K562 (cell line): ENCODE measurements around the gene CCDC171. TPM values are rescaled to one million over a fixed set of nuclear protein-coding genes. Genes with fewer than 3 reads are reported as not detected.
"Not testable (repeated sequence)": the region's sequence is repeated elsewhere in the genome, so short reads cannot be mapped to it uniquely, and the experiment has no call there.

Source experiments
- ATAC-seq: fragments of 200-7000 bp; cut with Tn5 transposase; 3 replicates; pipeline ENCODE4 v1.9.1; 2020; ENCODE audit warnings: moderate library complexity
- BruUV-seq: library from RNA; stranded (reverse); fragments of 400-500 nt; replicated peaks from 2 replicates; lab custom pipeline; 2021; lab: Mats Ljungman, UMichigan
- CTCF ChIA-PET: fragments of 300-600 bp; formaldehyde crosslinking; extraction: SDS; loops from one replicate; lab custom pipeline; 2021; ENCODE audit warnings: low intra/inter-chr PET ratio; lab: Yijun Ruan, JAX
- POLR2A ChIA-PET: fragments of 300-600, 350-650 bp; sonication (Branson Sonifier 250); formaldehyde crosslinking; extraction: SDS; loops from one replicate; lab custom pipeline; 2021; ENCODE audit warnings: antibody characterized with exemption, inconsistent platforms; lab: Yijun Ruan, JAX
- DNase-seq, 4 experiments: peaks; one replicate each; pipeline versions ENCODE4 v3.0.0 to v3.0.0-alpha.2; 2011 to 2018; ENCODE audit warnings: low spot score in 3 of 4, mixed read lengths in 3 of 4; ENCODE audit errors: extremely low read depth in 1 of 4
- FAIRE-seq: peaks from 2 replicates; lab custom pipeline; 2011; peaks lifted over from hg19 to GRCh38; lab: Jason Lieb, UNC
- H2AFZ ChIP-seq: 2 replicates; pipeline ENCODE4 v1.6.0; 2011; ENCODE audit warnings: low read depth, low read length, control low read depth, inconsistent platforms
- H3K27ac ChIP-seq: fragments of 200-600 bp; 3 replicates; pipeline ENCODE4 v1.8.0; 2011; ENCODE audit warnings: low read depth, mild to moderate bottlenecking, control low read depth, inconsistent platforms, low read length, moderate library complexity, mixed read lengths; ENCODE audit errors: extremely low read depth
- H3K27me3 ChIP-seq, 2 experiments: fragments of 300-600 bp in 1 of 2; 2 replicates in 1 of 2; 3 replicates in 1 of 2; pipeline versions ENCODE4 v1.6.0 to v1.8.0; 2011; ENCODE audit warnings: inconsistent platforms in 2 of 2, low read length in 2 of 2, mild to moderate bottlenecking in 1 of 2, mixed read lengths in 1 of 2, moderate library complexity in 1 of 2; ENCODE audit not compliant: control insufficient read depth in 2 of 2, insufficient read depth in 2 of 2
- H3K36me3 ChIP-seq: fragments of 300-600 bp; 3 replicates; pipeline ENCODE4 v1.8.0; 2011; ENCODE audit warnings: mild to moderate bottlenecking, low read length, inconsistent platforms; ENCODE audit not compliant: control insufficient read depth, insufficient read depth
- H3K4me1 ChIP-seq, 2 experiments: fragments of 200-600 bp in 1 of 2; replicated peaks in 1 of 2; 2 replicates in 1 of 2; 3 replicates in 1 of 2; pipeline versions ENCODE4 v1.5.1 to v1.8.0; 2011; ENCODE audit warnings: inconsistent platforms in 2 of 2, low read length in 2 of 2, mild to moderate bottlenecking in 1 of 2, mixed read lengths in 1 of 2, moderate library complexity in 1 of 2; ENCODE audit not compliant: control insufficient read depth in 2 of 2, insufficient read depth in 2 of 2
- H3K4me2 ChIP-seq: 2 replicates; pipeline ENCODE4 v1.6.1; 2011; ENCODE audit warnings: low read length, control low read depth, inconsistent platforms, mixed read lengths; ENCODE audit not compliant: insufficient read depth
- H3K4me3 ChIP-seq: fragments of 200-600 bp; sonication (generic), shearing (Covaris generic); 2 replicates; pipeline ENCODE4 v1.5.1; 2016; ENCODE audit warnings: control low read depth, inconsistent platforms
- H3K79me2 ChIP-seq: fragments of 200-600 bp; 3 replicates; pipeline ENCODE4 v1.8.0; 2011; ENCODE audit warnings: low read length, inconsistent platforms; ENCODE audit not compliant: control insufficient read depth, insufficient read depth
- H3K9ac ChIP-seq, 2 experiments: 2 replicates each; pipeline versions ENCODE4 v1.6.0 to v1.6.1; 2011; ENCODE audit warnings: low read depth in 2 of 2, low read length in 2 of 2, control low read depth in 1 of 2, inconsistent platforms in 1 of 2, mild to moderate bottlenecking in 1 of 2, mixed read lengths in 1 of 2; ENCODE audit not compliant: insufficient read depth in 1 of 2
- H3K9me1 ChIP-seq: one replicate; pipeline ENCODE4 v1.6.0; 2011; ENCODE audit warnings: inconsistent platforms, mild to moderate bottlenecking, low read length, moderate library complexity; ENCODE audit not compliant: control insufficient read depth, insufficient read depth
- H3K9me3 ChIP-seq: replicated peaks from 2 replicates; pipeline ENCODE4 v1.5.1; 2011; ENCODE audit warnings: low read depth, low read length, inconsistent platforms; ENCODE audit not compliant: control insufficient read depth, insufficient read depth
- H4K20me1 ChIP-seq: replicated peaks from 2 replicates; pipeline ENCODE4 v1.6.1; 2011; ENCODE audit warnings: low read length, inconsistent platforms, mixed read lengths; ENCODE audit not compliant: control insufficient read depth, insufficient read depth
- C11orf30 ChIP-seq: fragments of 450-650 bp; IDR thresholded peaks from 2 replicates; pipeline ENCODE4 v1.6.1; 2016; ENCODE audit warnings: low read depth, mild to moderate bottlenecking
- CBFA2T3 ChIP-seq: fragments of 450-650 bp; IDR thresholded peaks from 2 replicates; pipeline ENCODE4 v1.6.1; 2017
- CREB1 ChIP-seq, 2 experiments: sonication (generic) in 1 of 2; formaldehyde crosslinking in 1 of 2; IDR thresholded peaks; 2 replicates each; pipeline versions ENCODE4 v1.6.1 to v1.8.0; 2012 to 2022; ENCODE audit warnings: inconsistent platforms in 1 of 2, mild to moderate bottlenecking in 1 of 2, missing genetic modification reagents in 1 of 2, moderate library complexity in 1 of 2
- CSDE1 ChIP-seq, 2 experiments: fragments of 450-650 bp; IDR thresholded peaks; 2 replicates each; pipeline ENCODE4 v1.6.1; 2016; ENCODE audit warnings: mild to moderate bottlenecking in 1 of 2
- NONO ChIP-seq, 2 experiments: fragments of 200-400 bp in 1 of 2; fragments of 450-650 bp in 1 of 2; formaldehyde crosslinking in 1 of 2; IDR thresholded peaks; 2 replicates each; pipeline ENCODE4 v1.6.1; 2017; ENCODE audit warnings: low read depth in 2 of 2, mild to moderate bottlenecking in 2 of 2, moderate library complexity in 2 of 2, low read length in 1 of 2
- PCBP2 ChIP-seq: fragments of 200-400 bp; formaldehyde crosslinking; IDR thresholded peaks from 2 replicates; pipeline ENCODE4 v1.6.1; 2018; ENCODE audit warnings: low read length, low read depth, mild to moderate bottlenecking, moderate library complexity; ENCODE audit not compliant: poor library complexity, severe bottlenecking
- SRF ChIP-seq, 2 experiments: fragments of 250-450, 450-650 bp in 1 of 2; sonication (Bioruptor Pico) in 1 of 2; sonication (generic) in 1 of 2; formaldehyde crosslinking; IDR thresholded peaks; 2 replicates each; pipeline versions ENCODE4 v1.5.0 to v1.5.1; 2020 to 2022; ENCODE audit warnings: mild to moderate bottlenecking in 1 of 2, missing genetic modification reagents in 1 of 2
- SRSF9 ChIP-seq: fragments of 200-400 bp; formaldehyde crosslinking; IDR thresholded peaks from 2 replicates; pipeline ENCODE4 v1.6.1; 2017; ENCODE audit warnings: low read depth, low read length, borderline replicate concordance
- ZFP36 ChIP-seq: fragments of 150-350 bp; IDR thresholded peaks from 2 replicates; pipeline ENCODE4 v1.6.1; 2018; ENCODE audit warnings: low read length, low read depth; ENCODE audit not compliant: partially characterized antibody
- ZNF143 ChIP-seq: sonication (generic); formaldehyde crosslinking; IDR thresholded peaks from 2 replicates; pipeline ENCODE4 v1.9.0; 2022; ENCODE audit warnings: mild to moderate bottlenecking, missing genetic modification reagents
- ZNF561 ChIP-seq: fragments of 450-650 bp; formaldehyde crosslinking; conservative IDR thresholded peaks from 2 replicates; pipeline ENCODE4 v1.4.0; 2020; ENCODE audit warnings: mild to moderate bottlenecking, moderate library complexity
- ZSCAN32 ChIP-seq: fragments of 450-650 bp; formaldehyde crosslinking; IDR thresholded peaks from 2 replicates; pipeline ENCODE4 v1.4.0; 2020; ENCODE audit warnings: mild to moderate bottlenecking, moderate library complexity
- WGBS: fragments of 100-300 bp; shearing (Covaris generic); methylation state at CpG from one replicate; pipeline ENCODE4 v1.1.6; 2016; ENCODE audit warnings: low coverage, mixed read lengths; ENCODE audit not compliant: insufficient coverage; ENCODE audit errors: missing lambda C conversion rate; 5-methylcytosine and 5-hydroxymethylcytosine counted together
- in situ Hi-C: fragments of 300-500 bp; cut with MboI; formaldehyde crosslinking; loops from 4 replicates; pipeline ENCODE4 v1.15.0; 2018; ENCODE audit warnings: inconsistent platforms, mixed read lengths
- intact Hi-C: fragments of 100-400 bp; cut with micrococcal nuclease; formaldehyde crosslinking; loops from 2 replicates; pipeline ENCODE4 v1.14.2; 2022
- polyA plus RNA-seq, 8 experiments: library from polyadenylated mRNA; depleted of rRNA in 4 of 8; stranded (reverse) in 5 of 8; unstranded in 3 of 8; fragments of >200 nt; fragmentation: Nextera tagmentation in 2 of 8; fragmentation: Illumina TruSeq in 1 of 8; extraction: Ambion mirVana in 2 of 8; extraction: Trizol in 1 of 8; gene quantifications; 2 replicates each; pipeline versions ENCODE4 v1.2.1 to v1.2.3, GENCODE V29; 2011 to 2014; ENCODE audit warnings: inconsistent platforms in 1 of 8, missing spikeins in 1 of 8
- total RNA-seq, 7 experiments: library from RNA; depleted of rRNA in 6 of 7; stranded (reverse); fragments of >200 nt in 6 of 7; fragmentation: Illumina TruSeq in 2 of 7; extraction: Trizol in 2 of 7; gene quantifications; 2 replicates each; pipeline versions ENCODE4 v1.2.1 to v1.2.3, GENCODE V29; 2011 to 2021; ENCODE audit warnings: low replicate concordance in 1 of 7

CCDC171 gene
- total and polyA plus RNA-seq, 9 of the 15 experiments (the other 6 are each of a cell fraction or from before 2014, with no cell fraction given): 0.08 to 3.8 (median 0.27) TPM

DNA sequence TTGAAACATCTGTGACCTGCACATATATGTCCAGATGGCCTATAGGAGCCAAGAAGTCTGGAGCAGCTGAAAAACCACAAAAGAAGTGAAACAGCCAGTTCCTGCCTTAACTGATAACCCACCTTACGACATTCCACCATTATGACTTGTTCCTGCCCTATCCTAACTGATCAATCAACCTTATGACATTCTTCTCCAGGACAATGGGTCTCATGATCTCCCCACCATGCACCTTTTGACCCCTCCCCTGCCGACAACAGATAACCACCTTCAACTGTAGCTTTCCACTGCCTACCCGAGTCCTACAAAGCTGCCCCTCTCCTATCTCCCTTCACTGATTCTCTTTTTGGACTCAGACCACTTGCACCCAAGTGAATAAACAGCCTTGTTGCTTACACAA is 233.8 kb downstream of the CCDC171 start:
- no peak for FAIRE-seq
- intact Hi-C loops: no loop called here
- no peak for TF ChIP-seq PCBP2
- TF ChIP-seq CREB1 (IDR thresholded peaks at IDR 0.05): no peak
- no peak for TF ChIP-seq CREB1 (CRISPR knock-in tag; IDR thresholded peaks at IDR 0.05)
- TF ChIP-seq NONO (IDR thresholded peaks at IDR 0.05; ENCODE audit: low read depth in 2 of 2, low read length in 1 of 2): no peak
- no peak for TF ChIP-seq C11orf30
- TF ChIP-seq CBFA2T3: no peak
- TF ChIP-seq ZSCAN32 (CRISPR knock-in tag): no peak
- TF ChIP-seq SRF (CRISPR knock-in tag; IDR thresholded peaks at IDR 0.05): no peak
- TF ChIP-seq ZFP36: no peak
- no peak for TF ChIP-seq SRSF9
- no peak for TF ChIP-seq CSDE1 (IDR thresholded peaks at IDR 0.05)
- TF ChIP-seq ZNF561 (CRISPR knock-in tag): no peak
- no peak for TF ChIP-seq ZNF143 (CRISPR knock-in tag)
- TF ChIP-seq, all 486 proteins: peak for 0
- H3K27ac ChIP-seq: no peak overlapping the region
- ChIA-PET POLR2A (interaction anchor here (0.6 kb wide), 1 partner anchor 9 kb away, joined by 4 read pairs; no protein-coding TSS in a partner anchor), CTCF (no interaction called here)
- 0% methylated on average over 3 of the region's 3 CpGs for WGBS
- H2AFZ ChIP-seq: no peak overlapping the region
- H3K4me3 ChIP-seq: no peak overlapping the region
- no peaks in the 10 kb centered on the region for H3K9me3 ChIP-seq
- no peaks in the 10 kb centered on the region for H3K9me1 ChIP-seq
- ATAC-seq (no peak), DNase-seq (no peak)
- H3K36me3 ChIP-seq: no peaks in the 10 kb centered on the region
- H4K20me1 ChIP-seq: no peaks in the 10 kb centered on the region
- H3K9ac ChIP-seq: no peak overlapping the region
- H3K4me2 ChIP-seq: no peak overlapping the region
- no peaks in the 10 kb centered on the region for H3K27me3 ChIP-seq
- in situ Hi-C loops: no loop called here
- no peaks in the 10 kb centered on the region for H3K4me1 ChIP-seq
- H3K79me2 ChIP-seq: no peaks in the 10 kb centered on the region
- BruUV-seq: no TSS peak

DNA sequence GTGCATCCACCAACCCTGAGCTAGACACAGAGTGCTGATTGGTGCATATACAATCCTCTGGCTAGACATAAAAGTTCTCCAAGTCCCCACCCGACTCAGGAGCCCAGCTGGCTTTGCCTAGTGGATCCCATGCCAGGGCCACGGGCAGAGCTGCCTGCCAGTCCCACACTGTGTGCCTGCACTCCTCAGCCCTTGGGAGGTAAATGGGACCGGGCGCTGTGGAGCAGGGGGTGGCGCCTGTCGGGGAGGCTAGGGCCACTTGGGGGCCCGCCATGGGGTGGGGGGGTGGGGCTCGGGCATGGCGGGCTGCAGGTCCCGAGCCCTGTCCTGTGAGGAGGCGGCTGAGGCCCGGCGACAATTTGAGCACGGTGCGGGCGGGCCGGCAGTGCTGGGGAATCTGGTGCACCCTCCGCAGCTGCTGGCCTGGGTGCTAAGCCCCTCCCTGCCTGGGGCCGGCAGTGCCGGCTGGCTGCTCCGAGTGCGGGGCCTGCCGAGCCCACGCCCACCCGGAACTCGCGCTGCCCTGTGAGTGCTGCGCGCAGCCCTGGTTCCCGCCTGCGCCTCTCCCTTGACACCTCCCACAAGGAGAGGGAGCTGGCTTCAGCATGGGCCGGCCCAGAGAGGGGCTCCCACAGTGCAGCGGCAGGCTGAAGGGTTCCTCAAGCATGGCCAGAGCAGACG is 257.5 kb downstream of the CCDC171 start:
- intact Hi-C loops: not testable (repeated sequence)

More for the DNA sequence above, 257.5 kb downstream of the CCDC171 start:
- H3K4me3 ChIP-seq, H3K4me1 ChIP-seq, POLR2A ChIA-PET, FAIRE-seq, H3K36me3 ChIP-seq, CTCF ChIA-PET, in situ Hi-C loops, H3K9me3 ChIP-seq, H3K9me1 ChIP-seq, BruUV-seq, ATAC-seq, H3K4me2 ChIP-seq, H3K27ac ChIP-seq, H2AFZ ChIP-seq, DNase-seq, H3K9ac ChIP-seq, H4K20me1 ChIP-seq, H3K79me2 ChIP-seq, H3K27me3 ChIP-seq: not testable (repeated sequence)
- WGBS: 7% methylated on average over 14 of the region's 34 CpGs
